Naive thymus-derived CD4-positive, alpha-beta T cell (primary cell): ENCODE results near the gene FGFR4. TPM values are rescaled to one million over a fixed set of nuclear protein-coding genes. Genes with fewer than 3 reads are reported as not detected.

ENCODE experiments used
- ATAC-seq: fragments of 150-1000 bp; cut with Tn5 transposase; 2 replicates; pipeline ENCODE4 v1.10.0; 2021; ENCODE audit warnings: mild to moderate bottlenecking, moderate library complexity
- CTCF ChIA-PET: fragments of 350-600 bp; sonication (Branson Sonifier 250); formaldehyde crosslinking; loops from one replicate; lab custom pipeline; 2021; ENCODE audit warnings: antibody characterized with exemption; lab: Charles Lee
- POLR2A ChIA-PET: fragments of 350-600 bp; sonication (Branson Sonifier 250); formaldehyde crosslinking; loops from one replicate; lab custom pipeline; 2021; ENCODE audit warnings: antibody characterized with exemption, inconsistent platforms; lab: Charles Lee
- DNase-seq, 9 donors: peaks; one replicate each; pipeline versions ENCODE4 v3.0.0 to v3.0.0-alpha.2; 2020 to 2022; ENCODE audit warnings: mixed read lengths in 1 of 9
- H3K27ac ChIP-seq: one replicate; pipeline ENCODE4 v1.7.0; 2013; ENCODE audit warnings: mild to moderate bottlenecking, low read depth, low read length, moderate library complexity
- H3K27me3 ChIP-seq, 2 donors: one replicate each; pipeline ENCODE4 v1.7.0; 2013; ENCODE audit warnings: low read length in 2 of 2, mild to moderate bottlenecking in 2 of 2, moderate library complexity in 2 of 2; ENCODE audit not compliant: control insufficient read depth in 2 of 2, insufficient read depth in 2 of 2
- H3K36me3 ChIP-seq, 3 experiments: 1 replicate in 2 of 3; 2 replicates in 1 of 3; pipeline ENCODE4 v1.7.0; 2013; ENCODE audit warnings: low read length in 3 of 3, mild to moderate bottlenecking in 3 of 3, moderate library complexity in 1 of 3; ENCODE audit not compliant: insufficient read depth in 3 of 3, control insufficient read depth in 2 of 3
- H3K4me1 ChIP-seq, 2 donors: one replicate each; pipeline ENCODE4 v1.7.0; 2013; ENCODE audit warnings: low read length in 2 of 2, mild to moderate bottlenecking in 2 of 2, moderate library complexity in 1 of 2; ENCODE audit not compliant: control insufficient read depth in 2 of 2, insufficient read depth in 2 of 2
- H3K4me3 ChIP-seq: 2 replicates; pipeline ENCODE4 v1.7.0; 2013; ENCODE audit warnings: mild to moderate bottlenecking, low read length
- H3K9me3 ChIP-seq, 3 experiments: 1 replicate in 2 of 3; 2 replicates in 1 of 3; pipeline ENCODE4 v1.7.0; 2013; ENCODE audit warnings: low read length in 3 of 3; ENCODE audit not compliant: control insufficient read depth in 2 of 3
- H3K27ac Mint-ChIP-seq, 9 donors: one replicate each; pipeline ENCODE4 v1.8.0; 2020 to 2022; ENCODE audit warnings: mixed read lengths in 9 of 9, mild to moderate bottlenecking in 8 of 9, moderate library complexity in 5 of 9, inconsistent platforms in 2 of 9
- H3K27me3 Mint-ChIP-seq, 5 donors: one replicate each; pipeline ENCODE4 v1.8.0; 2021 to 2022; ENCODE audit warnings: mixed read lengths in 5 of 5, mild to moderate bottlenecking in 1 of 5
- H3K36me3 Mint-ChIP-seq, 5 donors: one replicate each; pipeline ENCODE4 v1.8.0; 2020 to 2022; ENCODE audit warnings: mixed read lengths in 5 of 5, mild to moderate bottlenecking in 3 of 5, inconsistent platforms in 1 of 5
- H3K4me1 Mint-ChIP-seq, 7 donors: one replicate each; pipeline ENCODE4 v1.8.0; 2020 to 2022; ENCODE audit warnings: mixed read lengths in 7 of 7, mild to moderate bottlenecking in 3 of 7, inconsistent platforms in 1 of 7
- H3K4me3 Mint-ChIP-seq, 10 donors: one replicate each; pipeline ENCODE4 v1.8.0; 2020 to 2022; ENCODE audit warnings: mild to moderate bottlenecking in 10 of 10, mixed read lengths in 10 of 10, moderate library complexity in 6 of 10, inconsistent platforms in 2 of 10
- H3K9me3 Mint-ChIP-seq, 11 donors: one replicate each; pipeline ENCODE4 v1.8.0; 2020 to 2022; ENCODE audit warnings: mixed read lengths in 11 of 11, mild to moderate bottlenecking in 4 of 11, inconsistent platforms in 1 of 11, moderate library complexity in 1 of 11
- intact Hi-C, 2 donors: fragments of 100-400 bp; cut with micrococcal nuclease; formaldehyde crosslinking; loops; one replicate each; pipeline ENCODE4 v1.15.1; 2023
- polyA plus RNA-seq, 2 donors: library from polyadenylated mRNA; unstranded; fragments of 300-500 nt; fragmentation: Illumina TruSeq; gene quantifications; one replicate each; pipeline ENCODE4 v1.2.3, GENCODE V29; 2021
- total RNA-seq, 6 experiments: library from RNA in 5 of 6; stranded (reverse) in 5 of 6; gene quantifications; 1 replicate in 5 of 6; 2 replicates in 1 of 6; pipeline ENCODE4 v1.2.3 and lab custom pipeline; 2021 to 2026

Gene FGFR4
- total and polyA plus RNA-seq, 7 experiments from 2014 or later = 0.20 to 3.6 (median 1.4) TPM

- ATAC-seq (no peak), DNase-seq (no peak)
- intact Hi-C loops = loop anchor here (5.0 kb wide), 6 partner anchors 172 to 1497 kb away; partner anchors contain the start of genes CLK4 (in 1 of the 2), LMAN2 (in 1 of the 2), PDLIM7 (in 1 of the 2) and PRELID1 (in 1 of the 2)
- Mint-ChIP-seq H3K4me1 (peaks cover 27 to 49% (median 46%) of the 10 kb centered on the region in 7 donors), H3K36me3 (peaks cover 2 to 7% (median 3%) of the 10 kb centered on the region in 5 donors), H3K27me3 (no peaks in the 10 kb centered on the region), H3K4me3 (peak overlapping the region in 5 of 10 donors; percentile 17 to 76 (median 38)), H3K9me3 (no peaks in the 10 kb centered on the region), H3K27ac (peak overlapping the region in 8 of 9 donors; percentile 65 to 90 (median 78))
- H3K27ac ChIP-seq = no peak overlapping the region
- peaks cover 0 to 2% (median 0%) of the 10 kb centered on the region in 3 experiments for H3K36me3 ChIP-seq
- no peak overlapping the region for H3K4me3 ChIP-seq
- no peaks in the 10 kb centered on the region for H3K9me3 ChIP-seq
- ChIA-PET CTCF (interaction anchor here (0.8 to 1.5 kb wide), 2 partner anchors 13 to 18 kb away, joined by 3 to 4 read pairs; no protein-coding TSS in a partner anchor), POLR2A (interaction anchor here (0.5 to 1.7 kb wide), 2 partner anchors 16 to 1402 kb away, joined by 3 read pairs; no protein-coding TSS in a partner anchor)
- no peaks in the 10 kb centered on the region for H3K27me3 ChIP-seq
- peaks cover 20 to 32% of the 10 kb centered on the region in 2 donors for H3K4me1 ChIP-seq
Measured at GRCh38 chr5:177130211-177131018, 43.7 kb downstream of the FGFR4 start.

- Histone ChIP-seq H3K4me1 (peaks cover 25 to 37% of the 10 kb centered on the region in 2 donors), H3K9me3 (no peaks in the 10 kb centered on the region), H3K27me3 (no peaks in the 10 kb centered on the region), H3K4me3 (no peak overlapping the region), H3K36me3 (peaks cover 0 to 6% (median 0%) of the 10 kb centered on the region in 3 experiments), H3K27ac (no peak overlapping the region)
- Mint-ChIP-seq H3K36me3 (peaks cover 6 to 10% (median 6%) of the 10 kb centered on the region in 5 donors), H3K4me3 (peak overlapping the region in 5 of 10 donors; percentile 17 to 76 (median 38)), H3K27me3 (no peaks in the 10 kb centered on the region), H3K4me1 (peaks cover 31 to 54% (median 52%) of the 10 kb centered on the region in 7 donors), H3K9me3 (no peaks in the 10 kb centered on the region), H3K27ac (peak overlapping the region in 8 of 9 donors; percentile 65 to 90 (median 78))
- intact Hi-C loops = loop anchor here (5.0 kb wide), 6 partner anchors 171 to 1496 kb away; partner anchors contain the start of genes CLK4 (in 1 of the 2), LMAN2 (in 1 of the 2), PDLIM7 (in 1 of the 2) and PRELID1 (in 1 of the 2)
- ATAC-seq (no peak), DNase-seq (no peak)
- ChIA-PET POLR2A (interaction anchor here (0.5 to 0.7 kb wide), 3 partner anchors 18 to 1403 kb away, joined by 3 read pairs; no protein-coding TSS in a partner anchor), CTCF (interaction anchor here (0.8 kb wide), 1 partner anchor 18 kb away, joined by 4 read pairs; no protein-coding TSS in a partner anchor)
Measured at GRCh38 chr5:177131019-177131320, 44.3 kb downstream of the FGFR4 start.

GRCh38 chr5:177131352-177132135 lies 44.8 kb downstream of the FGFR4 start:
- DNase-seq (peak in 1 of 9 donors; percentile 8), ATAC-seq (no peak)
- H3K27ac Mint-ChIP-seq = peak overlapping the region; percentile 50 to 90 (median 73)
- no peaks in the 10 kb centered on the region for H3K9me3 Mint-ChIP-seq
- H3K27me3 Mint-ChIP-seq = no peaks in the 10 kb centered on the region
- Histone ChIP-seq H3K4me3 (no peak overlapping the region), H3K27me3 (no peaks in the 10 kb centered on the region), H3K9me3 (no peaks in the 10 kb centered on the region), H3K4me1 (peaks cover 30 to 43% of the 10 kb centered on the region in 2 donors), H3K36me3 (peaks cover 0 to 6% (median 0%) of the 10 kb centered on the region in 3 experiments), H3K27ac (no peak overlapping the region)
- H3K4me1 Mint-ChIP-seq = peaks cover 33 to 60% (median 58%) of the 10 kb centered on the region in 7 donors
- ChIA-PET CTCF (interaction anchor here (0.8 kb wide), 1 partner anchor 19 kb away, joined by 4 read pairs; no protein-coding TSS in a partner anchor), POLR2A (interaction anchor here (0.6 to 1.4 kb wide), 4 partner anchors 7 to 391 kb away, joined by 3 to 4 read pairs (median 4); no protein-coding TSS in a partner anchor)
- peaks cover 6 to 14% (median 6%) of the 10 kb centered on the region in 5 donors for H3K36me3 Mint-ChIP-seq
- intact Hi-C loops = loop anchor here (5.0 kb wide), 6 partner anchors 171 to 1496 kb away; partner anchors contain the start of genes CLK4 (in 1 of the 2), LMAN2 (in 1 of the 2), PDLIM7 (in 1 of the 2) and PRELID1 (in 1 of the 2)
- peak overlapping the region; percentile 1 to 73 (median 53) for H3K4me3 Mint-ChIP-seq

DNA sequence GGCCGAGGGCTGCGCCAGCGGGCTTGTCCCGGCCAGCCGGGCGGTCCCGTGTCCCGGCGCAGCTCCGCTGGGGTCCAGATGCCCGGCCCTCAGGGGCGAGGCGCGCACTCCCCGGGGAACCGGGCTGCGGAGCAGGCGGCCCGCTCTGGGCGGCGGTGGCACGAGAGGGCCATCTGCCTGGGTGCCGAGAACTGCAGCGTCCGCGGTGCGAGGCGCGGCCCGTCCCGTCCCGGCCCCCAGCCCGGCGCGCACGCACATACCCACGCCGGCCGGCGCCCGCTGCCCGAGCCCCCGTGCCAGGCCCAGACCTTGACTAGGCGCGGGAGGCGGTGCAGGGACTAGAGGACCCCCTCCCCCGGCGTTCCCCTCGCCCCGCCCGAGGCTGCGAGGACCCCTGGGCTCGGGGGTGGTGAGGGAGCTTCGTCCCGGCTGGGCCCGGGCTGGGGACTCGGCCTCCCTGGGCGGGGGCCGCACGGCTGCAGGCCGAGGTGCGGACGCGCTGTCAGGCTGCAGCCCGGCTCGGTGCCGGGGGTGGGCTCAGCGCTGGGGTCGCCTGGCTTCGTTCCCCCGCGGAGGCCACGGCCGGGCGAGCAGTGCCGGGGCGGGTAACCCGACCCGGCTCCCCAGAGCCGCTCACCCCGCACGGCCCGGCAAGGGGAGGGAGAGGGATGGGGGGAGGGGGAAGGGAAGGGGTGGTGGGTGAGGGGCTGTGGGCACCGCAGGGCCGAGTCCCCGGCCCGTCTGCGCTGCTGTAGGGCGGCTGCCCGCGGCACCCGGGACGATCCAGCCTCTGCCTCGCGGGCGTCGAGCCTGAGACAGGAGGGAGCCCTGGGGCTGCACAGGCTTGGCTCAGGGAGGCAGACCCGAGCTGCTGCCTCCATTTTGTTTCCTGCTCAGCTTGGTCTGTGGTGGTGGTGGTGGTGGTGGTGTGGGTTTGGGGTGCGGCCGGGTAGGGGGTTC lies 45.7 kb downstream of the FGFR4 start:
- H3K4me1 ChIP-seq = peaks cover 39 to 51% of the 10 kb centered on the region in 2 donors
- H3K9me3 ChIP-seq = no peaks in the 10 kb centered on the region
- H3K27ac ChIP-seq = peak overlapping the region; percentile 74
- H3K4me1 Mint-ChIP-seq = peaks cover 37 to 69% (median 66%) of the 10 kb centered on the region in 7 donors
- H3K36me3 Mint-ChIP-seq = peaks cover 6 to 20% (median 10%) of the 10 kb centered on the region in 5 donors
- DNase-seq (peak in 5 of 9 donors; percentile 54 to 68 (median 67)), ATAC-seq (peak; percentile 40)
- intact Hi-C loops = loop anchor here (1.0 to 5.0 kb wide), 13 partner anchors 9 to 1495 kb away; partner anchors contain the start of genes UIMC1 (in 2 of the 2), CLK4 (in 1 of the 2), GRK6 (in 1 of the 2) and LMAN2 (in 1 of the 2)
- H3K4me3 ChIP-seq = peak overlapping the region; percentile 61
- POLR2A ChIA-PET = interaction anchor here (0.6 to 2.3 kb wide), 11 partner anchors 8 to 579 kb away, joined by 3 to 22 read pairs (median 4); partner anchors contain the start of genes GRK6, PRELID1 and RAB24
- CTCF ChIA-PET = interaction anchor here (2.4 kb wide), 1 partner anchor 19 kb away, joined by 14 read pairs; no protein-coding TSS in a partner anchor
- H3K27ac Mint-ChIP-seq = peak overlapping the region in 8 of 9 donors; percentile 21 to 78 (median 58)
- H3K36me3 ChIP-seq = peaks cover 4 to 6% (median 5%) of the 10 kb centered on the region in 3 experiments
- H3K9me3 Mint-ChIP-seq = no peaks in the 10 kb centered on the region
- H3K27me3 ChIP-seq = no peaks in the 10 kb centered on the region
- no peaks in the 10 kb centered on the region for H3K27me3 Mint-ChIP-seq
- peak overlapping the region; percentile 27 to 86 (median 56) for H3K4me3 Mint-ChIP-seq
